B cell (primary cell): ENCODE results near the gene CFHR3. TPM values are rescaled to one million over a fixed set of nuclear protein-coding genes. Genes with fewer than 3 reads are reported as not detected.
"Not testable (repeated sequence)": the region's sequence is repeated elsewhere in the genome, so short reads cannot be mapped to it uniquely, and the experiment has no call there.

Source experiments
- ATAC-seq: fragments of 200-7000 bp; cut with Tn5 transposase; one replicate; pipeline ENCODE4 v1.10.0; 2021; ENCODE audit warnings: low read depth, mild to moderate bottlenecking, moderate number of reproducible peaks, moderate library complexity
- CTCF ChIA-PET: fragments of 350-600 bp; sonication (Branson Sonifier 250); formaldehyde crosslinking; loops from one replicate; lab custom pipeline; 2021; ENCODE audit warnings: antibody characterized with exemption, inconsistent platforms; lab: Charles Lee
- POLR2A ChIA-PET: fragments of 350-600 bp; sonication (Branson Sonifier 250); formaldehyde crosslinking; loops from one replicate; lab custom pipeline; 2021; ENCODE audit warnings: antibody characterized with exemption; lab: Charles Lee
- DNase-seq: peaks from one replicate; pipeline ENCODE4 v3.0.0; 2013
- H2AFZ ChIP-seq: 2 replicates; pipeline ENCODE4 v1.6.1; 2012; ENCODE audit warnings: mild to moderate bottlenecking, low read depth, low read length; ENCODE audit not compliant: insufficient read depth, poor library complexity, severe bottlenecking
- H3K27ac ChIP-seq, 2 donors: 1 replicate in 1 of 2; 2 replicates in 1 of 2; pipeline ENCODE4 v1.5.1; 2012 to 2013; ENCODE audit warnings: low read length in 2 of 2, mild to moderate bottlenecking in 2 of 2, moderate library complexity in 1 of 2
- H3K27me3 ChIP-seq, 4 experiments: fragments of 200-600 bp in 1 of 4; sonication (generic) in 1 of 4; replicated peaks in 1 of 4; 1 replicate in 2 of 4; 2 replicates in 2 of 4; pipeline versions ENCODE4 v1.6.1 to v1.7.0; 2013 to 2016; ENCODE audit warnings: low read length in 3 of 4, mild to moderate bottlenecking in 2 of 4, mixed read lengths in 1 of 4, moderate library complexity in 1 of 4; ENCODE audit not compliant: insufficient read depth in 4 of 4, control insufficient read depth in 3 of 4; ENCODE audit errors: control extremely low read depth in 1 of 4
- H3K36me3 ChIP-seq, 2 experiments: replicated peaks in 1 of 2; 1 replicate in 1 of 2; 2 replicates in 1 of 2; pipeline versions ENCODE4 v1.6.1 to v1.7.1; 2013; ENCODE audit warnings: low read length in 1 of 2; ENCODE audit not compliant: insufficient read depth in 2 of 2, control insufficient read depth in 1 of 2; ENCODE audit errors: control extremely low read depth in 1 of 2, extremely low read depth in 1 of 2
- H3K4me1 ChIP-seq, 2 donors: fragments of 200-600 bp in 1 of 2; sonication (generic) in 1 of 2; 1 replicate in 1 of 2; 2 replicates in 1 of 2; pipeline versions ENCODE4 v1.5.1 to v1.6.1; 2013 to 2017; ENCODE audit warnings: low read length in 2 of 2; ENCODE audit not compliant: control insufficient read depth in 2 of 2, insufficient read depth in 2 of 2
- H3K4me2 ChIP-seq: replicated peaks from 2 replicates; pipeline ENCODE3; 2012; ENCODE audit warnings: mild to moderate bottlenecking, low read depth, low read length; ENCODE audit not compliant: poor library complexity, severe bottlenecking
- H3K4me3 ChIP-seq, 5 experiments: fragments of 200-600 bp in 1 of 5; sonication (generic) in 1 of 5; 1 replicate in 3 of 5; 2 replicates in 2 of 5; pipeline versions ENCODE4 v1.5.1 to v1.7.0; 2011 to 2016; ENCODE audit warnings: low read length in 4 of 5, mild to moderate bottlenecking in 4 of 5, low read depth in 2 of 5, control low read depth in 1 of 5, moderate library complexity in 1 of 5; ENCODE audit not compliant: insufficient read depth in 1 of 5; ENCODE audit errors: control extremely low read depth in 1 of 5, extremely low read depth in 1 of 5
- H3K79me2 ChIP-seq: fragments of 200-600 bp; sonication (generic); one replicate; pipeline ENCODE4 v1.6.0; 2016; ENCODE audit warnings: low read length; ENCODE audit not compliant: control insufficient read depth, insufficient read depth
- H3K9ac ChIP-seq: fragments of 200-600 bp; sonication (generic); 2 replicates; pipeline ENCODE4 v1.6.1; 2017; ENCODE audit warnings: mild to moderate bottlenecking, low read length, moderate library complexity
- H3K9me3 ChIP-seq, 3 donors: one replicate each; pipeline versions ENCODE4 v1.6.1 to v1.7.1; 2013; ENCODE audit warnings: low read length in 2 of 3; ENCODE audit not compliant: control insufficient read depth in 2 of 3, insufficient read depth in 1 of 3; ENCODE audit errors: control extremely low read depth in 1 of 3
- H4K20me1 ChIP-seq: 2 replicates; pipeline ENCODE4 v1.6.0; 2012; ENCODE audit warnings: mild to moderate bottlenecking, low read length; ENCODE audit not compliant: insufficient read depth, control insufficient read depth, poor library complexity, severe bottlenecking
- H3K27ac Mint-ChIP-seq: one replicate; pipeline ENCODE4 v1.8.0; 2021; ENCODE audit warnings: mixed read lengths
- H3K27me3 Mint-ChIP-seq: one replicate; pipeline ENCODE4 v1.8.0; 2021; ENCODE audit warnings: mixed read lengths
- H3K4me1 Mint-ChIP-seq: one replicate; pipeline ENCODE4 v1.8.0; 2021; ENCODE audit warnings: mixed read lengths
- H3K4me3 Mint-ChIP-seq: one replicate; pipeline ENCODE4 v1.8.0; 2021; ENCODE audit warnings: mixed read lengths
- H3K9me3 Mint-ChIP-seq: one replicate; pipeline ENCODE4 v1.8.0; 2022; ENCODE audit warnings: mixed read lengths; ENCODE audit not compliant: insufficient read depth
- EZH2 ChIP-seq: IDR thresholded peaks from 2 replicates; pipeline ENCODE4 v1.6.1; 2012; ENCODE audit warnings: borderline replicate concordance, low read depth, mild to moderate bottlenecking, moderate library complexity, low read length; ENCODE audit not compliant: insufficient read depth, poor library complexity, severe bottlenecking
- WGBS: methylation state at CpG from one replicate; pipeline ENCODE4 v1.1.5; 2013; ENCODE audit warnings: missing lambda C conversion rate; ENCODE audit not compliant: insufficient coverage; 5-methylcytosine and 5-hydroxymethylcytosine counted together
- intact Hi-C: fragments of 100-400 bp; cut with micrococcal nuclease; formaldehyde crosslinking; loops from one replicate; pipeline ENCODE4 v1.10.0; 2022
- polyA plus RNA-seq: library from polyadenylated mRNA; depleted of rRNA; stranded (reverse); fragments of >200 nt; gene quantifications from 2 replicates; pipeline ENCODE4 v1.2.3, GENCODE V29; 2012
- total RNA-seq, 2 donors: library from RNA; stranded (reverse); fragments of 120-200 nt in 1 of 2; gene quantifications; 1 replicate in 1 of 2; 2 replicates in 1 of 2; pipeline versions ENCODE4 v1.2.3 to v1.2.4, GENCODE V29; 2013 to 2022
- TF ChIP-seq, protein P1 (sequence below): fragments of 200-600 bp; IDR thresholded peaks from one replicate; pipeline ENCODE4 v1.8.0; 2022; ENCODE audit warnings: antibody characterized with exemption, mild to moderate bottlenecking

CFHR3 gene
- total and polyA plus RNA-seq, 2 donors (not counting 1 experiment from before 2014, with no cell fraction given), result not detected

- POLR2A ChIA-PET, H3K27me3 ChIP-seq, H3K27me3 Mint-ChIP-seq, H3K4me1 Mint-ChIP-seq, H3K4me2 ChIP-seq, ATAC-seq, intact Hi-C loops, H3K79me2 ChIP-seq, DNase-seq, H3K9me3 Mint-ChIP-seq, H3K27ac ChIP-seq, H4K20me1 ChIP-seq, H3K27ac Mint-ChIP-seq, H3K4me1 ChIP-seq, H3K9me3 ChIP-seq, H3K36me3 ChIP-seq, H3K4me3 Mint-ChIP-seq, CTCF ChIA-PET, H3K9ac ChIP-seq, H3K4me3 ChIP-seq, H2AFZ ChIP-seq: not testable (repeated sequence)
- WGBS, result 80% methylated on average over 1 of the region's 4 CpGs
Observed at GRCh38 chr1:196794103-196794502, 19.5 kb downstream of the CFHR3 start.

- TF ChIP-seq, protein P1, sequence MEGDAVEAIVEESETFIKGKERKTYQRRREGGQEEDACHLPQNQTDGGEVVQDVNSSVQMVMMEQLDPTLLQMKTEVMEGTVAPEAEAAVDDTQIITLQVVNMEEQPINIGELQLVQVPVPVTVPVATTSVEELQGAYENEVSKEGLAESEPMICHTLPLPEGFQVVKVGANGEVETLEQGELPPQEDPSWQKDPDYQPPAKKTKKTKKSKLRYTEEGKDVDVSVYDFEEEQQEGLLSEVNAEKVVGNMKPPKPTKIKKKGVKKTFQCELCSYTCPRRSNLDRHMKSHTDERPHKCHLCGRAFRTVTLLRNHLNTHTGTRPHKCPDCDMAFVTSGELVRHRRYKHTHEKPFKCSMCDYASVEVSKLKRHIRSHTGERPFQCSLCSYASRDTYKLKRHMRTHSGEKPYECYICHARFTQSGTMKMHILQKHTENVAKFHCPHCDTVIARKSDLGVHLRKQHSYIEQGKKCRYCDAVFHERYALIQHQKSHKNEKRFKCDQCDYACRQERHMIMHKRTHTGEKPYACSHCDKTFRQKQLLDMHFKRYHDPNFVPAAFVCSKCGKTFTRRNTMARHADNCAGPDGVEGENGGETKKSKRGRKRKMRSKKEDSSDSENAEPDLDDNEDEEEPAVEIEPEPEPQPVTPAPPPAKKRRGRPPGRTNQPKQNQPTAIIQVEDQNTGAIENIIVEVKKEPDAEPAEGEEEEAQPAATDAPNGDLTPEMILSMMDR, result no peak
- TF ChIP-seq EZH2, result no peak
- DNase-seq, result no peak
- Histone ChIP-seq H4K20me1 (no peaks in the 10 kb centered on the region), H3K9ac (no peak overlapping the region), H3K79me2 (no peaks in the 10 kb centered on the region), H3K4me3 (no peak overlapping the region), H3K9me3 (no peaks in the 10 kb centered on the region), H3K4me2 (no peak overlapping the region), H3K4me1 (no peaks in the 10 kb centered on the region), H3K36me3 (no peaks in the 10 kb centered on the region), H3K27ac (no peak overlapping the region), H3K27me3 (no peaks in the 10 kb centered on the region), H2AFZ (no peak overlapping the region)
- CTCF ChIA-PET, result no interaction called here
- no peak overlapping the region for H3K4me3 Mint-ChIP-seq
- ATAC-seq, result no peak
- WGBS, result no CpG with 5 or more reads among the region's 2 CpGs
- intact Hi-C loops, result no loop called here
- no peaks in the 10 kb centered on the region for H3K4me1 Mint-ChIP-seq
- H3K27me3 Mint-ChIP-seq, result no peaks in the 10 kb centered on the region
- H3K27ac Mint-ChIP-seq, result no peak overlapping the region
- POLR2A ChIA-PET, result no interaction called here
- H3K9me3 Mint-ChIP-seq, result no peaks in the 10 kb centered on the region
Observed at GRCh38 chr1:196797891-196798290, 23.3 kb downstream of the CFHR3 start.

- not testable (repeated sequence) for H3K27ac Mint-ChIP-seq
- WGBS, result no CpG with 5 or more reads among the region's 1 CpG
Observed at GRCh38 chr1:196801920-196802319, 27.3 kb downstream of the CFHR3 start.

More at GRCh38 chr1:196801920-196802319, 27.3 kb downstream of the CFHR3 start:
- CTCF ChIA-PET, H3K9ac ChIP-seq, H3K9me3 Mint-ChIP-seq, H4K20me1 ChIP-seq, H3K36me3 ChIP-seq, H3K27me3 ChIP-seq, H3K4me2 ChIP-seq, H3K79me2 ChIP-seq, H3K9me3 ChIP-seq, H3K4me1 ChIP-seq, H2AFZ ChIP-seq, intact Hi-C loops, POLR2A ChIA-PET, ATAC-seq, H3K4me1 Mint-ChIP-seq, DNase-seq, H3K4me3 ChIP-seq, H3K4me3 Mint-ChIP-seq, H3K27me3 Mint-ChIP-seq, H3K27ac ChIP-seq: not testable (repeated sequence)
